ENCODE data around the gene DIO1.

The DIO1 gene

GRCh38 chr1:53951697-53952096 is 57.7 kb downstream of the DIO1 start:
- no peak for TF ChIP-seq CTCF (IDR thresholded peaks at IDR 0.05; ENCODE audit: insufficient read depth, low read depth, low read length, missing control alignments)
- H3K4me3 ChIP-seq (ENCODE audit: low read length): no peak overlapping the region
- DNase-seq (ENCODE audit: low read depth): no peak

GRCh38 chr1:53954128-53954527 is 60.1 kb downstream of the DIO1 start:
- no peak overlapping the region for H3K4me3 ChIP-seq (ENCODE audit: low read length)
- DNase-seq (ENCODE audit: low read depth): no peak
- no peak for TF ChIP-seq CTCF (IDR thresholded peaks at IDR 0.05; ENCODE audit: insufficient read depth, low read depth, low read length, missing control alignments)

GRCh38 chr1:53956308-53957168 is 62.6 kb downstream of the DIO1 start:
- H3K4me3 ChIP-seq (ENCODE audit: low read length): no peak overlapping the region
- DNase-seq (ENCODE audit: low read depth): peak; percentile 66
- TF ChIP-seq CTCF (IDR thresholded peaks at IDR 0.05; ENCODE audit: insufficient read depth, low read depth, low read length, missing control alignments): no peak

GRCh38 chr1:53957194-53957818 is 63.3 kb downstream of the DIO1 start:
- H3K4me3 ChIP-seq (ENCODE audit: low read length): no peak overlapping the region
- peak; percentile 85 for DNase-seq (ENCODE audit: low read depth)
- no peak for TF ChIP-seq CTCF (IDR thresholded peaks at IDR 0.05; ENCODE audit: insufficient read depth, low read depth, low read length, missing control alignments)

GRCh38 chr1:53959664-53960250 is 65.8 kb downstream of the DIO1 start:
- peak; percentile 62 for TF ChIP-seq CTCF (IDR thresholded peaks at IDR 0.05; ENCODE audit: insufficient read depth, low read depth, low read length, missing control alignments)
- peak; percentile 41 for DNase-seq (ENCODE audit: low read depth)
- H3K4me3 ChIP-seq (ENCODE audit: low read length): no peak overlapping the region
